ENCODE measurements around the gene FMNL2. TPM values are rescaled to one million over a fixed set of nuclear protein-coding genes. Genes with fewer than 3 reads are reported as not detected.
"Not testable (repeated sequence)": the region's sequence is repeated elsewhere in the genome, so short reads cannot be mapped to it uniquely, and the experiment has no call there.

FMNL2 gene
- total RNA-seq, 3 donors from 2014 or later, result 0.63 to 3.2 (median 1.4) TPM

- Mint-ChIP-seq H3K27me3 (ENCODE audit: low read depth) (no peaks in the 10 kb centered on the region), H3K9me3 (no peaks in the 10 kb centered on the region), H3K4me1 (ENCODE audit: low read depth) (peaks cover 3% of the 10 kb centered on the region), H3K4me3 (no peak overlapping the region), H3K36me3 (ENCODE audit: insufficient read depth) (no peaks in the 10 kb centered on the region)
- DNase-seq, result no peak
- no peak for ATAC-seq
Observed at GRCh38 chr2:152470861-152471854, 136.2 kb downstream of the FMNL2 start.

GRCh38 chr2:152472481-152472887 lies 137.5 kb downstream of the FMNL2 start:
- no peaks in the 10 kb centered on the region for H3K9me3 Mint-ChIP-seq
- H3K27me3 Mint-ChIP-seq (ENCODE audit: low read depth), result no peaks in the 10 kb centered on the region
- H3K36me3 Mint-ChIP-seq (ENCODE audit: insufficient read depth), result no peaks in the 10 kb centered on the region
- no peak overlapping the region for H3K4me3 Mint-ChIP-seq
- ATAC-seq, result no peak
- no peak for DNase-seq
- peaks cover 3% of the 10 kb centered on the region for H3K4me1 Mint-ChIP-seq (ENCODE audit: low read depth)

- no peaks in the 10 kb centered on the region for H3K36me3 Mint-ChIP-seq (ENCODE audit: insufficient read depth)
- ATAC-seq, result no peak
- H3K9me3 Mint-ChIP-seq, result no peaks in the 10 kb centered on the region
- DNase-seq, result no peak
- H3K4me1 Mint-ChIP-seq (ENCODE audit: low read depth), result peaks cover 3% of the 10 kb centered on the region
- peaks cover 2% of the 10 kb centered on the region for H3K27me3 Mint-ChIP-seq (ENCODE audit: low read depth)
- no peak overlapping the region for H3K4me3 Mint-ChIP-seq
Observed at GRCh38 chr2:152473151-152473857, 138.3 kb downstream of the FMNL2 start.

- H3K4me3 Mint-ChIP-seq; H3K36me3 Mint-ChIP-seq (ENCODE audit: insufficient read depth); H3K27me3 Mint-ChIP-seq (ENCODE audit: low read depth); H3K9me3 Mint-ChIP-seq; ATAC-seq; DNase-seq; H3K4me1 Mint-ChIP-seq (ENCODE audit: low read depth): not testable (repeated sequence)
Observed at GRCh38 chr2:152474523-152474922, 139.5 kb downstream of the FMNL2 start.

- Mint-ChIP-seq H3K9me3 (no peaks in the 10 kb centered on the region), H3K4me1 (ENCODE audit: low read depth) (no peaks in the 10 kb centered on the region), H3K4me3 (no peak overlapping the region), H3K27me3 (ENCODE audit: low read depth) (peaks cover 3% of the 10 kb centered on the region), H3K36me3 (ENCODE audit: insufficient read depth) (no peaks in the 10 kb centered on the region)
- DNase-seq (no peak), ATAC-seq (no peak)
Observed at GRCh38 chr2:152475982-152476381, 141.0 kb downstream of the FMNL2 start.

- Mint-ChIP-seq H3K9me3 (no peaks in the 10 kb centered on the region), H3K4me1 (ENCODE audit: low read depth) (no peaks in the 10 kb centered on the region), H3K36me3 (ENCODE audit: insufficient read depth) (no peaks in the 10 kb centered on the region), H3K27me3 (ENCODE audit: low read depth) (peaks cover 3% of the 10 kb centered on the region), H3K4me3 (no peak overlapping the region)
- DNase-seq, result no peak
- ATAC-seq, result no peak
Observed at GRCh38 chr2:152477347-152478092, 142.5 kb downstream of the FMNL2 start.

GRCh38 chr2:152479282-152479681 lies 144.3 kb downstream of the FMNL2 start:
- H3K4me3 Mint-ChIP-seq, result no peak overlapping the region
- H3K9me3 Mint-ChIP-seq, result no peaks in the 10 kb centered on the region
- ATAC-seq, result no peak
- H3K36me3 Mint-ChIP-seq (ENCODE audit: insufficient read depth), result no peaks in the 10 kb centered on the region
- peaks cover 3% of the 10 kb centered on the region for H3K27me3 Mint-ChIP-seq (ENCODE audit: low read depth)
- no peaks in the 10 kb centered on the region for H3K4me1 Mint-ChIP-seq (ENCODE audit: low read depth)
- DNase-seq, result no peak

GRCh38 chr2:152480821-152481399 lies 145.9 kb downstream of the FMNL2 start:
- H3K27me3 Mint-ChIP-seq (ENCODE audit: low read depth), result peaks cover 7% of the 10 kb centered on the region
- H3K9me3 Mint-ChIP-seq, result no peaks in the 10 kb centered on the region

GRCh38 chr2:152481881-152482583 lies 147.1 kb downstream of the FMNL2 start:
- Mint-ChIP-seq H3K27me3 (ENCODE audit: low read depth) (peaks cover 9% of the 10 kb centered on the region), H3K36me3 (ENCODE audit: insufficient read depth) (no peaks in the 10 kb centered on the region), H3K4me1 (ENCODE audit: low read depth) (no peaks in the 10 kb centered on the region), H3K9me3 (no peaks in the 10 kb centered on the region), H3K4me3 (no peak overlapping the region)
- ATAC-seq (no peak), DNase-seq (no peak)

More at GRCh38 chr2:152480821-152481399, 145.9 kb downstream of the FMNL2 start:
- no peaks in the 10 kb centered on the region for H3K36me3 Mint-ChIP-seq (ENCODE audit: insufficient read depth)
- no peak overlapping the region for H3K4me3 Mint-ChIP-seq
- no peak for DNase-seq
- no peak for ATAC-seq
- H3K4me1 Mint-ChIP-seq (ENCODE audit: low read depth), result no peaks in the 10 kb centered on the region

- DNase-seq (no peak), ATAC-seq (no peak)
- Mint-ChIP-seq H3K9me3 (no peaks in the 10 kb centered on the region), H3K36me3 (ENCODE audit: insufficient read depth) (no peaks in the 10 kb centered on the region), H3K4me1 (ENCODE audit: low read depth) (no peaks in the 10 kb centered on the region), H3K4me3 (no peak overlapping the region), H3K27me3 (ENCODE audit: low read depth) (peaks cover 5% of the 10 kb centered on the region)
Observed at GRCh38 chr2:152483276-152484063, 148.5 kb downstream of the FMNL2 start.

- Mint-ChIP-seq H3K4me1 (ENCODE audit: low read depth) (no peaks in the 10 kb centered on the region), H3K27me3 (ENCODE audit: low read depth) (peaks cover 9% of the 10 kb centered on the region), H3K4me3 (no peak overlapping the region), H3K36me3 (ENCODE audit: insufficient read depth) (no peaks in the 10 kb centered on the region), H3K9me3 (no peaks in the 10 kb centered on the region)
- ATAC-seq (no peak), DNase-seq (no peak)
Observed at GRCh38 chr2:152485954-152486736, 151.2 kb downstream of the FMNL2 start.

GRCh38 chr2:152486737-152487400 lies 151.9 kb downstream of the FMNL2 start:
- H3K4me3 Mint-ChIP-seq, result no peak overlapping the region
- DNase-seq, result no peak
- no peaks in the 10 kb centered on the region for H3K36me3 Mint-ChIP-seq (ENCODE audit: insufficient read depth)
- no peak for ATAC-seq
- H3K9me3 Mint-ChIP-seq, result no peaks in the 10 kb centered on the region
- H3K4me1 Mint-ChIP-seq (ENCODE audit: low read depth), result no peaks in the 10 kb centered on the region
- H3K27me3 Mint-ChIP-seq (ENCODE audit: low read depth), result peaks cover 14% of the 10 kb centered on the region
